ENCODE results near the gene FKBP1A.
"Not testable (repeated sequence)": the region's sequence is repeated elsewhere in the genome, so short reads cannot be mapped to it uniquely, and the experiment has no call there.

FKBP1A gene

DNA sequence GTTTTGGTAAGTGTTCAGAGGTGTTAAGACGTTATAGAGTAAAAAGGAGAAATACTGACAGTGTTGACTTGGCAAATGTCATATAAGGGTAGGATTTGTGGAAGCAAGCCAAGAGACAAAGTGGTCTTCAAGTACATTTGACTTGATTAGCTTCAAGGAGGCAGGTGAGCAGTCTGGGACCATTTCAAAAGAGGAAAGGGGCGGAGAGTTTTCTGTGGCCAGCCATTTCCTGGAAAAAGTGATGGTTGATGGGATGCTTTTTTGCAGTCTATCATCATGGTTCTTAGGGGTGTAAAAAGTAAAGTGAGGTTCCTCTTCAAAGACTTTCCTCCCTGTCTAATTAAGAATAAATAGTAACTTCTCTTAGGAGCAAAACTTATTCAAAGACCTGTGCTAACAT is 28.7 kb downstream of the FKBP1A start:
- no peak for DNase-seq (ENCODE audit: low read depth, low spot score)

DNA sequence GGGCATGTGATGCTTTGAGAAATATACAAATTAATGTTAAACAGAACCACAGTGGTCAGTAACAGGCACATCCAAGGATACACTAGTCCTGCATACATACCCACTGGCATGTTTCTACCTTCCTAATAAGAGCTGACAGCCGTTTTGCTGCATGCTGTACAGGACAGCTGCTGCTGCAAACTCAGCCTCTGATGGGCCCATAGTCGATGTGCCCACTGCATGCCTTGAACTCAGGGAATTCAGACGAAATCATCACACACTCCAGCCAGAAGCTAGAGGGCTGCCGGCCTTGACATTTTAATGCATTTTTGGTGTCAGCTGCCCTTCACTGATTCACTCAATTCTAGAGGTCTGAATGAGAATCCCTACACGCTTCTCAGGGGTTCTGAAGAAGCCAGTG is 29.3 kb downstream of the FKBP1A start:
- no peak for DNase-seq (ENCODE audit: low read depth, low spot score)

DNA sequence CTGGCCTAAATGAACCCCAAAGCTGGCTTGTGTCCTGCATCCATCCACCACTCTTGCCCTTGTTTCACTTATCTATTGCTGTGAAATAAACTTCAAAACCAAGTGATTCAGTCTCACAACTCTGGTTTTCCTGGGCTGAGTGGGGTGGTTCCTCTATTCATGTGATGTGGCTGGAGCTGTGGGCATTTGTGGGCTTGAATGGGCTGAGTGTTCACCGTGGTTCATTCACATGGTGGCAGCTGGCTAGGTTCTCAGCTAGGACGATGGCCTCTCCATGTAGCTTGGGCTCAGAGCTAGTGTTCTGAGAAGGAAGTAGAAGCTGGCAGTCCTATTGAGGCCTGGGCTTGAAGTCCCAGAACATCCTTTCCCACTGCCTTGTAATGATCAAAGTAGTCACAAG is 30.4 kb downstream of the FKBP1A start:
- DNase-seq (ENCODE audit: low read depth, low spot score), result no peak

DNA sequence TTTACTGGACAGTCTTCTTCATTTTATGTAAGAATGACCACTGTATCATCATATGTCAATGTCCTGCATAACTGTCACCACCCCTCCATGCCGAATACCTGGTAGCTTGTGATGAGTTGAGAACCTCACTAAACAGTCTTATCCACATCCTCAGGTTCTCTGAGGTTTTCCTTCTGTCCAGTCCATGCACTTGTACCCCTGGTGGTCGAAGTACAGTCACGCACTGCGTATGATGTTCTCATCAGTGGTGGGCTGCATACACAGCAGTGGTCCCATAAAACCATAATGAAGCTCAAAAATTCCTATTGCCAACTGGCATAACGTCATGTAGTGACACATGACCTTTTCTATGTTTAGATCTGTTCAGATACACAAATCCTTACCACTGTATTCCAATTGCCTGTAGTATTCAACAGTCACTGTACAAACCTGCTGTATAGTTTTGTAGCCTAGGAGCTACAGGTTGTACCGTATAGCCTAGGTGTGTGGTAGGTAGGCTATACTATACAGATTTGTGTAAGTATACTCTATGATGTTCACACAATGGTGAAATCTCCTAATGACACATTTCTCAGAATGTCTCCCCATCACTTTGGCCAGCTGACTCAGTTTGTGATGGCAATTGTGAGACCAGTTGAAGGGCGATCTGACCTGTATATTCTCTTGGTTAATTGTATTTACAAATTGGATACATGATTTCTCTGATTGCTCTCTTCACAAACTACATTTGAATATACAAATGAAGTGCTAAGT is 32.6 kb downstream of the FKBP1A start:
- no peak for DNase-seq (ENCODE audit: low read depth, low spot score)

DNA sequence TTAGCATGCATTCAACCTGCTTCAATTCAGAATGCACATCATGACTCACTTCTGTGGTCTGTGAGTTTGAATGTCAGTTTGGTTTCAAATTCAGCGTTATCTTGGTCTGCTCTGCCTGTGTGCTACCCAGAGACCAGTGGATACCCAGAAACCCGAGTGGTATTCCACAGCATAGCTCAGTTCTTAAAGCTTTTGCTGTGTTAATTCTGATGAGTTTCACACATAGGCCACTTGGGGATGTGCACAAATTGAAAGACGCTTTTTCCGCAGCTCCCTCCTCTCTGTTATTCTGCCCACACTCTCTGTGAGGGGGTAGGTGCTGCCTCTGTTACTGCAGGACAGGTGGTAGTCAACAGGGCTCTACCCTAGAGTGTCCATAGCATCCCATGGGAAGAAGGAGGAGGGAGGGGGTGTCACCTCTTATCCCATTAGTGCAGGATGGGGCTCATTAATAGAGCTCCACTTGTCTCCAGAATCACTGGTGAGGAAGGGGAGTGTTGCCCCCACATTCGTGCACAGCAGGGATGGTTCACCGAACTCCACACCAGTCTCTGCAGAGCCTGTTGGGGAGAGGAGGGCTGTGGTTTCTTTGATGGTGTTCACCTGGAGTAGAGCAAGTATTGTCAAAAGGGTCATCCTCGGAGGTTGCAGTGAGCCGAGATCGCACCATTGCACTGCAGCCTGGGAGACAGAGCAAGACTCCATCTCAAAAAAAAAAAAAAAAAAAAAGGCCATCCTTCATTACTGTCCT is 34.8 kb downstream of the FKBP1A start:
- DNase-seq (ENCODE audit: low read depth, low spot score), result no peak

DNA sequence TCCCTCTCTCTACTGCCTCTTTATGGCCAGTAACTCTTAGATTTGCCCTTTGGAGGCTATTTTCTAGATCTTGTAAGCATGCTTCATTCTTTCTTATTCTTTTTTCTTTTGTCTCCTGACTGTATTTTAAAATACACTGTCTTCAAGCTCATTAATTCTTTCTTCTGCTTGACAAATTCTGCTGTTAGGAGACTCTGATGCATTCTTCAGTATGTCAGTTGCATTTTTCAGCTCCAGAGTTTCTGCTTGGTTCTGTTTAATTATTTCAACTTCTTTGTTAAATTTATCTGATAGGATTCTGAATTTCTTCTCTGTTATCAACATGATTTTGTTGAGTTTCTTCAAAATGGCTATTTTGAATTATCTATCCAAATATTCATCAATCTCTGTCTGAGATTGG is 38.9 kb downstream of the FKBP1A start:
- no peak for DNase-seq (ENCODE audit: low read depth, low spot score)

DNA sequence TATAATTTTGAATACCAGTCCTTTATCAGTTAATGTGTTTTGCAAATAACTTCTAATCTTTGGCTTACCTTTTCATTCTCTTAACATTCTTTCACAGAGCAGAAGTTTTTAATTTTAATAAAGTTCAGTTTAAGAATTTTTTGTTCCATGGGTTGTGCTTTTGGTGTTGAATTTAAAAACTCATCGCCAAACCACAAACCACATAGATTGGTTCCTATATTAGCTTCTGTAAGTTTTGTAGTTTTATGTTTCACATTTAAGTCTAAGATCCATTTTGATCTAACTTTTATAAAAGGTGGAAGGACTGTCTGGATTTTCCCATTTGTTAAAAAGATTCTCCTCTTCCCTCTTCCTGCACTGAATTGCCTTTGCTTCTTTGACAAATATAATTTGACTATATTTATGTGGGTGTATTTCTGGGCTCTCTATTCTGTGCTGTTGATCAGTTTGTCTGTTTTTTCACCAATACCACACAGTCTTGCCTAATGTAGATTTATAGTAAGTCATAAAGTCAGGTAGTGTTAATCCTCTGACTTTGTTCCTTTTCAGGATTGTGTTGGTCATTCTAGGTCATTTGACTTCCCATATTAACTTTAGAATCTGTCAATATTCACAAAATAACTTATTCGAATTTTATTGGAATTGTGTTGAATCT is 46.4 kb downstream of the FKBP1A start:
- DNase-seq (ENCODE audit: low read depth, low spot score), result no peak

DNA sequence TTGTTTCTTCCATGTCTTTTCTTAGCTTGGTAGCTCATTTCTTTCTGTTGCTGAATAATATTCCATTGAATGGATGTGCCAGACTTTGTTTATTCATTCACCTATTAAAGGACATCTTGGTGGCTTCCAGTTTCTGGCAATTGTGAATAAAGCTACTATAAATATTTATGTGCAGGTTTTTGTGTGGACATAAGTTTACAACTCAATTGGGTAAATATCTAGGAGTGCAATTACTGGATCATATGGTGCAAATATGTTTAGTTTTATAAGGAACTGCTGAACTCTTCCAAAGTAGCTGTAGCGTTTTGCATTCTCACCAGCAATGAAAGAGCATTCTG is 47.1 kb downstream of the FKBP1A start:
- no peak for DNase-seq (ENCODE audit: low read depth, low spot score)

DNA sequence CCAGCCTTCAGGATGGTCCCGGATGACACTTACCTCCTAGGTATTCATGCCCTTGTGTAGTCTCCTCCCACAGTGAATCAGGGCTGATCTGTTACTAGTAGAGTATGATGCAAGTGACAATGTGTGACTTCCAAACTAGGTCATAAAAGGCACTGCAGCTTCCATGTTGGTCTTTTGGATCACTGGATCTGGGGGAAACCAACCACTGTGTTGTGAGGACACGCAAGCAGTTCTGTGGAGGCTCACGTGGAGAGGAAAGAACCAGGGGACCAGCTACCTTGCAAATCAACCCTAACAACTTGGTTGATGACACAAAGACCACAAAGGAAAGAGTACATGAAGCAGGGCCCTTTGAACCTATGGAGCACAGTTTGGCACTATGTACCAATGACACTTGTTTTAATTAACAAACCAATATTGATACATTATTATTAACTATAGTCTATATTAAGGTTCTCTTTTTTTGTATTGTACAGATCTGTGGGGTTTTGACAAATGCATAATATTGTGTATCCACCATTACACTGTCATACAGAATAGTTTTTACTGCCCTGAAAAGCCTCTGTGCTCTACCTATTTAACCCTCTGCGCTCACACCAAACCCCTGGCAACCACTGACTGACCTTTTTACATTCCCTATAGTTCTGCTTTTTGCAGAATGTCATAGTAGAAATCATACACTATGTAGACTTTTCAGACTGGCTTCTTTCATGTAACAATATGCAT is 47.7 kb downstream of the FKBP1A start:
- DNase-seq (ENCODE audit: low read depth, low spot score), result no peak

DNA sequence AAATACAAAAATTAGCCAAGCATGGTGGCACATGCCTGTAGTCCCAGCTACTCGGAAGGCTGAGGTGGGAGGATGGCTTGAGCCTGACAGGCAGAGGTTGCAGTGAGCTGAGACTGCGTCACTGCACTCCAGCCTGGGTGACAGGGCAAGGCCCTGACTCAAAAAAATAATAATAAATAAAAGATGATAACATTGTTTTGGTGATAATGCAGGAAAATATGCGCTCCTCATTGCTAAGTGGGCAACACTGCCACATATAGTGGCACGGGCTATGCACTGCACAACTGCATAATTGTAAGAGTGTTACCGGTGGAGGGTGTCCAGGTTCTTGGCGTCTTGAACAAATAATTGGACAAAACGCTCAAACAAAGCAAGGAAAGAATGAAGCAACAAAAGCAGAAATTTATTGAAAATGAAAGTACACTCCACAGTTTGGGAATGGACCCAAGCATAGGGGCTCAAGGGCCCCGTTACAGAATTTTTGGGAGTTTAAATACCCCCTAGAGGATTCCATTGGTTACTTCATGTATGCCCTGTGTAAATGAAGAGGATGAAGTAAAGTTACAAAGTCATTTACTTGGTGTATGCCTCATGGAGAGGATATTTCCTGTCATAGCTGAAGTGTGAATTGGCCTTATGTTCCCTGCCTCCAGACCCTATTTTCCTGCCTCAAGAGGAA is 49.3 kb downstream of the FKBP1A start:
- DNase-seq (ENCODE audit: low read depth, low spot score), result not testable (repeated sequence)

DNA sequence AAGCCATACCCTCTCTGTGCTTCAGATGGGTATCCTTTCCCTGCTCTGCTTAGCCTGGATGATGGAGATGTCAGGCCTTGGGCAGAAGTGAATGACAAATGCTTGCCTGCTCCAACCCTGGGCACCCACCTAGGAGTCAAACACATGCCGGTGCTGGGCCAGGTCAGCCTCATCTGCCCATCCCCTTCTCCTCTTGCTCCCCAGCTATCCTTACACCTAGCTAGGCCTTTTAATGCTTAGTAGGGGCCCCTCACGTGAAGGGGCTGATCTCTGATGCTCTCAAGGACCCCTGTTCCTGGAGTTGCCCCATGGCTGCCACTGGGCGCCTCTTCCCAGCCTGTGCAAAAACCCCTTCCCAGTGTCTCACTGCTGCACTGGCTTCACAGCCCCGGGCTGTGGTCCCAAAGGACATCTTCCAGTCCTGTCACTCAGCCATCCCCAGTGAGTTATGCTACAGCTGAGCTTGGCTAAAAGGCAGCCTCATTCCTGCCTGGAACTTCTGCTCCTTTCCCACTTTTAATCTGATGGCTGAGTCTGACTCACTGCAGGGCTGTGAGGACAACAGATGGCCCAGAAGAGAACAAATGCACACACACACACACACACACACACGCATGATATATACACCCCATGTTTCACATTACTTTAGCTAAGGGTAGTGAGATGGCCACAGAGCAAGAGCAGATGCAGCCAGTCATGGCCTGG is 51.1 kb downstream of the FKBP1A start:
- DNase-seq (ENCODE audit: low read depth, low spot score), result no peak

DNA sequence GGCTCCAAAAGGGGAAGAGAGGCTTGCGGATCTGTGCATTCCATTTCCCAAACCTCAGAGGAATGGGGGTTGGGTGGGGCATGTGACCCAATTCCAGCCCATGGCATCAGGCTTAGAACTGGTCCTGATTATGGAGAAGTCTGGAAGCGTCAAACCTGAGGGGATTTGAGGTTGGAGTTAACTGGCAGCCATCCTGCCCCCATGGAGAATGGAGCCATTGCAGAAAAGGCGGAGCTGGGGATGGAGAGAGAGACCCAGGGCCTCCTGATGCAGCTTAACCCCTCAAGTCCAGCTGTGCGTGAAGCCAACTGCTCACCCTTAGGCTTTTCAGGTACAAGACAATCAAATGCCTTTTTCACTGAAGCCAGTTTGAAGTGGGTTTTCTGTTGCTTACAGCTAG is 54.1 kb downstream of the FKBP1A start:
- no peak for DNase-seq (ENCODE audit: low read depth, low spot score)

DNA sequence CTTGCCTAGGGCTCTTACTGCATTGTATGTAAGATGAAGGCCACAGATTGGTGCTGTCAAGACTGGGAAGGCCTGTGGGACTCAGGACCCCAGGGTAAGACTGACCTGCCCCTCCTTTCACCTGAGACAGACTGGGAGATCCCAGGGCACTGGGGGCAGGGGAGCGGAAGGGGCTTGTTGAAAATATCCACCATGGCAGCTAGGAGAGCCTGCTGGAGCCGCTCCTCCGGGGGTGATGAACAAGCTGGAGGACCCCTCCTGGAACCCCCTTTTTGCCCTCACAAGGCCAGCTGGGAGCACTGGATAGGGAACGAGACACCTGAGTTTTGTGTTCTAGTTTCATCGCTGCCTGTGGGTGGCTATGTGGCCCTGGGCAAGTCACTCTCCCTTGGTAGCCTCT is 54.8 kb downstream of the FKBP1A start:
- DNase-seq (ENCODE audit: low read depth, low spot score), result no peak

DNA sequence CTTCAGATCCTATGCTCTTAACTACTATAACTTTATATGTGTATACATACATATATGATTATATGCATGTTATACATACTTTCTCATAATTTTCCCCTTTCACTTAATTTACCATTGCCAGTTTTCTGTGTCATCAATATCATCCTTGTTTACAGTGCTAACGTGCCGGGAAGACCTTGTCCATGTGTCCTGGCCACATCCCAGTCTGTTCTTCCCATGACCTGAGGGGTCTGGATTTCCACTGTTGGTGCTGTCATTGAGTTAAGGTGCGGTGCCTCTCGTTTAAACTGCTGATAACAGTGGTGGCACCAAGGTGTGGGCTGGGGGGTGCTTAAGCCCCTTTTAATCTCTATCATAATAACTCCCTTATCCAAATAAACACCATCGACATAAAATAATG is 55.4 kb downstream of the FKBP1A start:
- no peak for DNase-seq (ENCODE audit: low read depth, low spot score)

DNA sequence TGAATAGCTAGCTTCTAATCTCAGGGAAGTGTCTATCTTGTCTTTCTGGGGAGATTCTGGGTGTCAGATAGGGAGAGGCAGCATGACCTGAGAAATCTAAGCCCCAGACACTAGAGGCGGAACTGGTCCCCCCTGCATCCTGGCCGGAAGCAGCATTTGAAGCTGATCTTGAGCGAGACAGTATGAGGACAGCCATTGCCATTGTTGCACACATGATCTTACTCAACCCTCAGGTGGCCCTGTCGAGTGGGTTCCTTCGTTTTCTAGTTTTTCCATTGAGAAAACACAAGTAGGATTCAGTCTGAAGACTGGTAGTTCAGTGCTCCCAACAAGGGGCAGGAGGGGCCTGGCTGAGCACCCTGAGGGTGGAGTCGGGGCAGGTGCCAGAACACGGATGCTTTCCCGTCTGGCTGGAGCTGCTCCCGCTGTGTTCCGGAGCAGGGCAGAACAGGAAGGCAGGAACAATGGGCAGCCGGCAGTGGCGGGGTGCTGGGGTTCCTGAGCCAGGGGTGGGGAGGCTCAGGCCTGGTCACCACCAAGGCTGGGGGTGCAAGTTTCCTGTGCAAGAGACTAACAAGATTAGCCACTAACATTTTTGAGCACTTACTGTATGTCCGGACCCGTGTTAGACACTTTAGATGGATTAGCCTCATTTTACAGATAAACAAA is 56.0 kb downstream of the FKBP1A start:
- DNase-seq (ENCODE audit: low read depth, low spot score), result no peak

DNA sequence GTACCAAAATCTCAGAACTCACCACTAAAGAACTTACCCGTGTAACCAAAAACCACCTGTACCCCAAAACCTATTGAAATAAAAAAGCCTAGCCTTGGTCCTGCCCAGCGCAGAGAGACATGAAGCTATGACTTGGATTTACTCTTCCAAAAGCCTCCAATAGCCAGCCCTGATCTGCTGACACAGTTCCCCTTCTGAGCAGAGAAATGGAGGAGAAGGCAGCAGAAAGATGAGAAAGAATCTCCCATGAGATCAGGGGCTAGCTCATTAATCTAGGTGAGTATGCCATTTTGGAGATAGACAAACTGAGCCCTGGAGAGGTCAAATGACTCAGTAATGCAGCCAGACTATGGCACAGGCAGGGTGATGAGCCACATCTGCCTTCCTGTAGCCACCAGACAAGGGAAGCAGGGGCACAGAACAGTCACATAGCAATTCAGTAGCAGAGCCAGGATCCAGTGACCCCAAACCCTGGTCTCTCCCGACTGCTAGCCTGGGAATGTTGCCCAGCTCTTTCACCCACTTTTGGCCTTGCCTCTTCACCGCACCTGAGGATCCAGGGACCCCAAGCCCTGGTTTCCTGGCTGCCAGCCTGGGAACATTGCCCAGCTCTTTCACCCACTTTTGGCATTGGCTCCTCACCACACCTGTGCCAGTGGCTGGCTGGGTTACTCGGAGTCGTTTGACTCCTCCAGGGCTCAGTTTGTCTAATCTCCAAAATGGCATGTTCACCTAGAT is 56.7 kb downstream of the FKBP1A start:
- no peak for DNase-seq (ENCODE audit: low read depth, low spot score)

DNA sequence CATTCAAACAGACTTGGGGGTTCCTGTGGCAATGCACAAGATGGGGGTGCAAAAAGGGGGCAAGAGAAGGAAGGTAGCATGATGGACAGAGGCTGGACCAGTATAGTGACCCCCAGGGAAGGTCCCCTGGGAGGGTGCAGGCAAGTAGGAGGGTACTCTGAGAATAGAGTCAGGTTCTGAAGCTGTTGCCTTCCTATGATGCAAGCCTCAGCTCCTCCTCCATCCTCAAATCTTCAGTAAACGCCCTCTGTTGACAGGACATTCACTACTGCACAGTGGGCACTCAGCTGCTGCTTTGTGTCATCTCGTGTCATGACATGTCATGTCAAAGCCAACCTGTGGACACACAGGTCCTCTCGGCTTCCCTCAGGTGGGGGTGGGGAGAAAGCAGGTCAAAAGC is 58.1 kb downstream of the FKBP1A start:
- no peak for DNase-seq (ENCODE audit: low read depth, low spot score)

DNA sequence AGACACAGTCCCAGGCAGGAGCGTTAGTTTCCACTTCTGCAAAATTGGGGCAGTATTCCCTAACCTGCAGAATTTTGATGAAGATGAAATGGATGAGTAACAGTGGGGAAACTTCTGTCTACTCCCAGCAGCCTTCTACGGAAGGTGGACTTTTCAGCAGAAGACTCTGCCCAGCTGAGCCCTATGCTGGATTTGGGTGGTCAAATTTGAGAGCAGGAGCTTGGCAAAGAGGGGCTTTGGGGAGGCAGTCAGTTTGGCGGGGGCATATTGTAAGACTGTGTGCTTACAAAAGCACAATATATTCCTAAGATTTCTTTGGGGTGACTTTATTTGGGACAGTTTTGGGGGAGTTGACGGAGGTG is 58.5 kb downstream of the FKBP1A start:
- DNase-seq (ENCODE audit: low read depth, low spot score), result no peak

DNA sequence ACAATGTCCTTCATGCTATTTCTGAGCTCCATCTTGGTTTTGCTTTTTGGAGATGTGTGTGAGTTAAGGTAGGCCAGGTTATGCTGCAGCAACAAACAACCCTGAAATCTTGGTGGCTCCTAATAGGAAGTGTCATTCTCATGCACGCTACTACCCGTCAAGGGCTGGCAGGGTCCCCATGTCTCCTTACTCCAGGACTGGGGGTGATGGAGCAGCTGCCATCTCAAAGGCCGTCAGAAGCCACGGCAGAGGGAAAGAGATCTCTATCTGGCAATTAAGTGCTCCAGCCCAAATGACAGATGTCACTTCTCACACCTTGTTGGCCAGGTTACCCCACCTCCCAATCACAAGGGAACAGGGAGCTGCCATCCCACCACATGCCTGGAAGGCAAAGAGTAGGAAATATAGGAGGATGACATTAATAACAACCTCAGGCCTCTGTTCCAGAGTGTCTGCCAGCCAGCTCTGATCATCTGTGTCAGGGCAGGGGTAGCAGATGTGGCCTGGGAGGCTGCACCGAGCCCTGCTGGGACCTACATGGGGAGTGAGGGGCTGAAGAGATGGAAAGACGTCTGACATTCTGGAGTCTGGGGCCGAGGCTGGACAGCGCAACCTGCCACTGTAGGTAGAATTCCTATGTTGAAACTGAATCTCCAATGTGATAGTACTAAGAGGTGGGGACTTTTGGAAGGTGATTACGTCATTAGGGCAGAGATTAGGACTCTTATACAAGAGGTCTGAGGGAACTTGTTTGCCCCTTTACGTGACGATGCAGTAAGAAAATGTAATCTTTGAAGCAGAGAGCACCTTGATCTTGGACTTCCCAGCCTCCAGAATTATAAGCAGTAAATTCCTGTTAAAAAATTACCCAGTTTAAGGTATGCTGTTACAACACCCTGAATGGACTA is 59.1 kb downstream of the FKBP1A start:
- no peak for DNase-seq (ENCODE audit: low read depth, low spot score)

All from activated naive CD8-positive, alpha-beta T cell treated with anti-CD3 and anti-CD28 coated beads, Interleukin-2, amount 50 U/mL, for 16 hours (primary cell).